GM21576 (cell line): ENCODE data around the gene ZNF800.

Experiments used
- ATAC-seq: cut with Tn5 transposase; IDR thresholded peaks from one replicate; pipeline ENCODE4 v1.9.1; 2021; ENCODE audit warnings: mild to moderate bottlenecking, moderate library complexity; ENCODE audit not compliant: unreplicated experiment

Gene ZNF800

DNA sequence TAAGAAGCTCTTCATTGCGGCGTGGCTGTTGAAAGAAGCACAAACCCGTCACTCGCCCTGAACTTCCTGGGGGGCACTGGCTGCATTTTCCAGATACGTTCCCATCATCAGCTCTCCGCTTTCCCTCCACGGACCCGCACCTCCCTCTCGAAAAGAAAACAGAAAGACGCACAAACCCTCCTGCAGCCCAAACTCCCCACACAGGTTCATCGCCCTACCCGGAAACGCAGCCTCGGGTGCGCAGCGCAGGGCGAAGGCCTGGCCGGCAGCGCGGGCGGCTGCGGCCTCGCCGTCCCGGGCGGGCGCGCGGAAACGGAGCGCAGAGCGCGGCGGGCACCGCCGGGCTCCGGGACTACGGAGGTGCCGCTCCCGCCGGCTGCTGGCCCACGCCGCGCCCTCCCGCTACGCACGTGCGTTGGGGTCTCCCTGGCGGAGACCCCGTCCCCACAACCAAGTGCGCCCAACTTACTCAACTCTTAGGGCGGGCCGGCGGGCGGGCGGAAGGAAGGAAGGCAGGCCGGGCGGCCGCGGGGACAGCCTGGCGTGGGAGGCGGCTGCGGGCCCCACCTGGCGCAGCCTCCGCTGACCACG is 822 bp downstream of the ZNF800 start:
- ATAC-seq, result peak; percentile 40

DNA sequence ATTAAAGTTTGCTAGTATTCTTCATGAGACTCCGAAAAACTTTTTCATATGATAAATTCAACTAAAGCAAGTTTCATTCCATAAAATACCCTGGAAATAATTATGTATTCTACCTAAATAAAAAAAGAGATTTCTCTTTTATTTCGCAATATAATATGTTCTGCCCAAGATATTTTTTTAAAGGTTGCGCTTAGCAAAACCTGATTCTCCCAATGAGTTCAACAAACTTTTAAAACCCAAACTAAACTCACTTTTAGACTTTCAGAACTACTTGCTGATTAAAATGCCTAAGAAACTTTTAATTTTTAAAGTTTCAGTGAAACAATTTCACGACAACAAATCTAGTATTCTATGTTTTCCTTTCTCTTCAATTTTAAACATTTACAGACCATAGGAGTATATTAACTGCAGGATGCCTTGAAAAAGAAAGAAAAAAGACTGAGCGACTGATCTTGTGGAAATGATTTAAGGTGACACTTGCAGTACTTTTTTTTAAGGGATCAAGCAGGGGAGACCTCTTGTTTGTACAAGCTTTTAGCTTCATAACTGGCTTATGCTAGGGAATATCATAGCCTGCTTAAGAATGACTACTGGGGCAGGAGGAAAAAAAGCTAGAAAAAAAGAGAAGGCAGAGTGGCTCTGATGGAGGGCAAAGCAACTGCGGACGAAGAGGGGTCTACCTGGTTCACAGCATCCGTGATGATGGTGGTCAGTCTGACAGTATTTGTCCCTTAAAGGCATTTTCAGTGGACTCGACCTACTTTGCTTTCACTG is 1.5 kb downstream of the ZNF800 start:
- ATAC-seq, result no peak

DNA sequence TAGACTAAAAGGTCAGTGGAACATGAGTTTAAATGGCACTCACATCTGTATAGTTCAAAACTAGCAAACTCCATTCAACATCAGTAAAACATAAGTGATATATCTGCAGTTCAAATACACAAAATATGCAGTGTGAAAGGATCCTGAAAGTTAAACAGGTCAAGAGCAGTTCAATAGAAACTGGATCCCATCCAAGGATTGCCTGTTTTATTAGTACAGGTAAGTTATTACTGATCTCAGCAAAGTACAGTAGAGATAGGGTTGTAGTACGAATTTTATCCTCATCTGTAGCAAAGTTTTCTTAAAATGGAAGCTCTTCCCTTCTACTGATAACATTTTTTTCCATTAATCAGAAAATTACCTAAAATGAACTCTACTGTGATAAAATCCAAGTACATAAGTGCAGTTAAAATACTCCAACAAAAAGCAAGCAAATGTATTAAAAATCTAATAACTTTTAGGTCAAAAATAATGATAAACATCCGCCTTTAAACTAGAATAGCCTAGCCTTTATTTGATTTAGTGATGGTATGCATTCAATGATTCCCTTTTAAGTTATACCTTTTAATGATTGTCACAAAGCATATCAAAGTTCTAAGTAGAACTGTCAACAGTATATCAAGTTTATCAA is 2.2 kb downstream of the ZNF800 start:
- ATAC-seq, result no peak

DNA sequence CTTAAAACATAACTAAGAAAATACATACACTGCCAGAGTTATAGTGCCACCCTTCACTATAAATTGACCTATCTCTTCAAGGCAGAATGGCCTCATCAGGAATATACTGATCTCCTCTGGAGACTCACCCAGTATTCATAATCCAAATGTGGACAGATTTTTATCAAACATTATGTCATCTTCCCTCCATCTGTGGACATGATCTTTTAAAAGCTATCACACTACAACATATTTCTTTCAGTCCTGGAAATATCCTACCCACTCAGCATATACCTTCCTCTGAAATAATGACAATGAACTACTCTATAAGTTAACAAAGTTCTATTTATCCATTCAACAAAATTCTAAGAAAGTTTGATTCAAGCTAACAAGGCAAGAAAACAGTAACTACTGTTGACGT is 3.2 kb downstream of the ZNF800 start:
- ATAC-seq, result no peak

- ATAC-seq, result no peak
Observed at GRCh38 chr7:127387974-127388373, 4.5 kb downstream of the ZNF800 start.

GRCh38 chr7:127383123-127383835 is 9.2 kb downstream of the ZNF800 start:
- no peak for ATAC-seq

- ATAC-seq, result no peak
Observed at GRCh38 chr7:127382301-127383085, 10.0 kb downstream of the ZNF800 start.

DNA sequence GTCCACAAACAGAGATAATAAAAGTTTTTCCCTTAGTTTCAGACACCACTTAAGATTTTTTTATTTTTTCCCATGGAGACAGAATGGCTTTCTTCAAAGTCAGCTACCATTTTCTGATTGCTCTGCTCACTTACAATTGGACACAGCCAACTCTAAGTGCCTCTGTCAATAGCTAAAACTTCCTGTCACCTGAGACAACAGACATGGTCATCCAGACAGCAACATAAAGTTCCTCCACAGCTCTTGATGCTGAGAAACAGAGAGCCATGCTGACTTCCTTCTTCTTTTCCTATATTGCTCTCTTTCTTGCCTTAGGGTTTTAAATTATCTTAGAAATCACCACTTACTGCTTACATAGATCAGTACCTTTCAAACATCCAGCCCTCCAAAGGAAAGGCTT is 12.0 kb downstream of the ZNF800 start:
- no peak for ATAC-seq

GRCh38 chr7:127379642-127380041 is 12.9 kb downstream of the ZNF800 start:
- no peak for ATAC-seq

DNA sequence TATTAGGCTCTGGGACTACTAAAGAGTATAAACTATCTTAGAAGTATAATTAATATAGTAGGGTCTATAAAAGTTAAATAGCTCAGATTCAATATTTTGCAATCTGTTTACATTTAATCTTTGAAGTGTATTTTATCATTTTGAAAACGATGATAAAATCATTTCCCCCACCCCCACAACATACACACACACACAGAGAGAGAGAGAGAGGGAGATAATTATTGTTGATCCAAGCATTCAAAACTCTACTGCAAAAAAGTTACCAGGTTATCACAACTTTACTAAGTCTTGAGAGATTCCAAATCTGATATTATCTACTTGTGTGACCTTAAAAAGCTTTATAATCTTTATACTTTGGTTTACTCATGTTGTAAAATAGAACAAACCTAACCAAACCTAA is 14.0 kb downstream of the ZNF800 start:
- no peak for ATAC-seq

- ATAC-seq, result no peak
Observed at GRCh38 chr7:127377425-127377824, 15.1 kb downstream of the ZNF800 start.

DNA sequence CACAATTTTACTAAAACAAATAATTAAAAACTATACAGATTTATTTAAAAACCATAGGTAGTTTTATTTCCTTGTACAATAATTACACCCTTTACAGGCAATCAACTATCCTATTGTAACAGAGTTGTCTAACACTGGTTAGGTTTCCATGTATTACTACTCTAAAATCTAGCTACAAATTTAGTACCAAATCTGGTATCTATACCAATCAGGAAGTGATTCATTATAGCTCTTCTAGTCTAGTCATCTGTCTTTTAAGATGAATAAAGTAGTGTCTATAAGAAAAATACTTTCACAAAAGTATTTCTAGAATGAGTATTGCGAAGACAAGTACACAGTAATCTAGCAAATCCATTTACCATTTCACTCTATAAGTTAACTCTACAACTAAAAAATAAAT is 16.9 kb downstream of the ZNF800 start:
- ATAC-seq, result no peak

GRCh38 chr7:127367679-127368078 is 24.8 kb downstream of the ZNF800 start:
- ATAC-seq, result no peak

- ATAC-seq, result no peak
Observed at GRCh38 chr7:127366680-127367079, 25.8 kb downstream of the ZNF800 start.

- no peak for ATAC-seq
Observed at GRCh38 chr7:127365957-127366315, 26.6 kb downstream of the ZNF800 start.

DNA sequence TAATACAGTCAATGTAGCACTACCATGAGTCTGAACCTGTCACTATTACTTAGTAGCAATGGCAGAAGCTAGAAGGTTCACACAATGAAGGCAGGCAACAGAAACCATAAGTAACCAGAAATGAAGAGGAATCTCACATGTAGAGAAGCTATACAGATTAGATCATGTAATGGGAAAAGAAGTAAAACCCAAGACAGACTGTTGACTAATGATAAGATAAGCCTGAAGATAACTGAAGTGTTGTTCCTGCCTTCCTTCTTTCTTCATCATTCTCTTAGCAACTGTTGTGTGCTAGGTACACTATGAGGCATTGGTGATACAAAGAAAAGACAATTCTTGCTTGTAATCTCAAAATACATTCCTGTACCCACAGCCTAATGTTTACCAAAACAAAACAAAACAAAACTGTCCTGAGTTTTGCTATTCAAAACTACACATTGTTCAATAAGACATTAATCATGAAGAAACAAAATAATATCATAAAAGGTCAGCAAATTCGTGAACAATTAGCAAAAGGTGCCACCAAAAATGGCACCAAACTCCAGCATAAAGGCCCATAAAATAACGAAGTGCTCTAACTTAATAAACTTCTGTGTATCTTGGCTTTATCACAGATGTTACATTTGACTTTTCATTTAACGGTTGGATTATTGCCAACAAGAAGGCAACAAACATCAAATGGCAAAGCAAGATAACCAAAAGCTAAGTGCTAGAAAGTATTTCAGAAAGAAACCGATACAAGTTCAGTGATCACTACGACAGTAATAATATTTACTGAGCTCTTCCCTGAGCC is 27.1 kb downstream of the ZNF800 start:
- no peak for ATAC-seq

DNA sequence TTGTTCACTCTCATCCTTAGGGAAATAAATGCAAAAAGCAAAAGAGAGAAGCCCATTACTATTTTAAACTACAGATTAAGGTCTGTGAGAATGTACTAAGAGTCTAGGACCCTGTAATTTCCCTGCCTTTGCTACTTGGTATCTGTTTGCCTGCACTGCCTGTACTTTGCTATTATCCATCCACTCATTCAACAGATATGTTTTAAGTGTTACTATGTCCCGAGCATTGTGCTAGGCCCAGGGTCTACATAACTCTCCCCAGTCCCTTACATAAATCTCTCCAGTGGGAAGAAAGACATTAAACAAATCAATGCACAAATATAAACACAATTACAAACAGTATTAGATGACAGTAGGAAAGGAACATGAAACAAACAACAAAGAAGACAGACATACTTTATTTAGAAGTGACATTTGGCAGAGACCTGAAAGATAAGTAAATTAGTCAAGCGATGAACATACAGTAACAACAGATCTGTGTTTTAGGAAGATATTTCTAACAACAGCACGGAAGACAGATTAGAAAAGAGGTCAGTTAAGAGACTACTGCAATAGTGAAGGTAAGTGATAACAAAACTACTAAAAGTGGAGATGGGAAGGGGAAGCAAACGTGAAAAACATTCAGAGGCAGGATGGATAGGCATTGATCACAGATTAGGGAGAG is 30.0 kb downstream of the ZNF800 start:
- ATAC-seq, result no peak

- ATAC-seq, result no peak
Observed at GRCh38 chr7:127361736-127362135, 30.8 kb downstream of the ZNF800 start.

GRCh38 chr7:127359011-127359410 is 33.5 kb downstream of the ZNF800 start:
- ATAC-seq, result no peak

- ATAC-seq, result no peak
Observed at GRCh38 chr7:127353897-127354296, 38.6 kb downstream of the ZNF800 start.
